ENCODE measurements around the gene CPE. TPM values are rescaled to one million over a fixed set of nuclear protein-coding genes. Genes with fewer than 3 reads are reported as not detected.

The CPE gene
- total and polyA plus RNA-seq, 12 donors, result 24.8 to 272 (median 117) TPM

- H3K4me1 ChIP-seq (replicated peaks in 1 of 2), result no peaks in the 10 kb centered on the region
- intact Hi-C loops (cut with DNase I), result no loop called here
- no peak overlapping the region for H3K27ac ChIP-seq
- TF ChIP-seq CTCF (IDR thresholded peaks at IDR 0.05) (no peak), POLR2A (IDR thresholded peaks at IDR 0.05) (no peak)
- no peaks in the 10 kb centered on the region for H3K36me3 ChIP-seq (replicated peaks in 1 of 2)
- DNase-seq, result no peak
- no peak overlapping the region for H3K4me3 ChIP-seq
- no peaks in the 10 kb centered on the region for H3K9me3 ChIP-seq (replicated peaks in 1 of 3)
- no peaks in the 10 kb centered on the region for H3K27me3 ChIP-seq
Observed at GRCh38 chr4:165458471-165458870, 79.7 kb downstream of the CPE start.

- Histone ChIP-seq H3K36me3 (replicated peaks in 1 of 2) (no peaks in the 10 kb centered on the region), H3K27me3 (no peaks in the 10 kb centered on the region), H3K4me3 (no peak overlapping the region), H3K9me3 (replicated peaks in 1 of 3) (no peaks in the 10 kb centered on the region), H3K4me1 (replicated peaks in 1 of 2) (no peaks in the 10 kb centered on the region), H3K27ac (no peak overlapping the region)
- 54 to 60% (median 57%) methylated on average over 8 of the region's 8 CpGs for WGBS, 4 donors
- no peak for TF ChIP-seq CTCF (IDR thresholded peaks at IDR 0.05)
- TF ChIP-seq POLR2A (IDR thresholded peaks at IDR 0.05), result no peak
- DNase-seq, result peak in 4 of 7 donors; percentile 21 to 63 (median 24)
- intact Hi-C loops (cut with DNase I), result loop anchor here (5.0 to 10.0 kb wide), 2 partner anchors 106 to 334 kb away; no protein-coding TSS in a partner anchor
Observed at GRCh38 chr4:165461159-165461821, 82.5 kb downstream of the CPE start.

GRCh38 chr4:165462009-165462408 is 83.2 kb downstream of the CPE start:
- WGBS, 4 donors, result 77 to 90% (median 84%) methylated on average over 3 of the region's 3 CpGs
- Histone ChIP-seq H3K9me3 (replicated peaks in 1 of 3) (no peaks in the 10 kb centered on the region), H3K4me1 (replicated peaks in 1 of 2) (no peaks in the 10 kb centered on the region)

GRCh38 chr4:165464376-165464775 is 85.6 kb downstream of the CPE start:
- no peaks in the 10 kb centered on the region for H3K36me3 ChIP-seq (replicated peaks in 1 of 2)
- no peak overlapping the region for H3K27ac ChIP-seq
- WGBS, 4 donors, result 61 to 71% (median 63%) methylated on average over 7 of the region's 7 CpGs
- no peaks in the 10 kb centered on the region for H3K4me1 ChIP-seq (replicated peaks in 1 of 2)
- H3K27me3 ChIP-seq, result no peaks in the 10 kb centered on the region
- H3K4me3 ChIP-seq, result no peak overlapping the region
- TF ChIP-seq CTCF (IDR thresholded peaks at IDR 0.05) (no peak), POLR2A (IDR thresholded peaks at IDR 0.05) (no peak)
- no peaks in the 10 kb centered on the region for H3K9me3 ChIP-seq (replicated peaks in 1 of 3)
- no peak for DNase-seq
- intact Hi-C loops (cut with DNase I), result loop anchor here (5.0 to 10.0 kb wide), 2 partner anchors 110 to 337 kb away; no protein-coding TSS in a partner anchor

More at GRCh38 chr4:165462009-165462408, 83.2 kb downstream of the CPE start:
- no peak for TF ChIP-seq POLR2A (IDR thresholded peaks at IDR 0.05)
- no peak for TF ChIP-seq CTCF (IDR thresholded peaks at IDR 0.05)
- intact Hi-C loops (cut with DNase I), result loop anchor here (5.0 to 10.0 kb wide), 2 partner anchors 107 to 335 kb away; no protein-coding TSS in a partner anchor
- no peak for DNase-seq
- H3K36me3 ChIP-seq (replicated peaks in 1 of 2), result no peaks in the 10 kb centered on the region
- no peak overlapping the region for H3K4me3 ChIP-seq
- H3K27ac ChIP-seq, result no peak overlapping the region
- H3K27me3 ChIP-seq, result no peaks in the 10 kb centered on the region

All from adrenal gland (tissue), 12 donors.